ENCODE measurements around the gene UNC13D.
"Not testable (repeated sequence)": the region's sequence is repeated elsewhere in the genome, so short reads cannot be mapped to it uniquely, and the experiment has no call there.

The UNC13D gene

DNA sequence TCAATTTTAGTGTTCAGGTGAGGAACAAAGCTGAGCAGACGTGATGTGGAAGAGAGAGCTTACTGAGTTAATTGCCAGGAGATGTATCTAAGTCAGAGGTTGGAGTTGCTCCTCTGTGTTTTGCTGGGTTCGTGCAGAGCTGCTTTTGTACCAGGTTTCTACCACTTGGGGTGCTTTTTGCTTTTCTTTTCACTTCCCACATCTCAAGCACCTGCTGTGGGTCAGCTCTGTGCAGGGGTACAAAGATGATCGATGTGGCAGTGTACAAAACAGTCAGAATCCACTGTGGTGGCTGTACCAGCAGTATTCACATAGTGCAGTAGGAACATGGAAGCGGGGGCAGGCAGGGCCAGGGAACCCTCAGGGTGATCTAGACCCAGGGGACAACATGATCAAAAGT lies 44.8 kb downstream of the UNC13D start:
- DNase-seq, result no peak

DNA sequence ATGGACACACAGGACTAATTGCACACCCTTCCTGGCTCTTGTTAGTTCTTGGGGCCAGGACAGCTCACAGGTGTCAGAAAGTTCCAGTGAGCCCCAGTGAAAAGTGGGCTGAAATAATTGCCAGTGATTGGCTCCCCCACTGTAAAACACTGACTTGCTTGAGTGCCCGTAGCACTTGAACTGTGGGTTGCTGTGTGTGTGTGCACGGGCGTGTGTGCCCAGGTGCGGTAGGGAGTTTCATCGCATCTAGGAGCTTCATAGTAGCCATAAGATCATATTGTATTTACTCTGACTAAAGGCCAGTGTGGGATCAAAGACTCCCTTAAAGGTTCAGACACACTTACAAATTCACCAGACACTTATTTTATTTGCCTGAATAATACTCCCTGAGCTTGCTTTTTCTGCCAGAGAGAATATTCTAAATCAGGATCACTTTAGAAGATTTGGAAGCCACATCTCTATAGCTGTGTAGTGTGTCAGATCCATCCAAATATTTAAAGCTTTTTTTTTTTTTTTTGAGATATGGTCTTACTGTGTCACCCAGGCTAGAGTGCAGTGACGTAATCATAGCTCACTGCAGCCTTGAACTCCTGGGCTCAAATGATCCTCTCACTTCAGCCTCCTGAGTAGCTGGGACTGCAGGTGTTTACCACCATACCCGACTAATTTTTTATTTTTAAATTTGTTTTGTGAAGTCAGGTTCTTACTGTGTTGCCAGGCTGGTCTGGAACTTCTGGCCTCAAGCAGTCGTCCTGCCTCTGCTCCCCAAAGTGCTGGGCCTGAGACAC lies 48.2 kb downstream of the UNC13D start:
- DNase-seq (no peak), ATAC-seq (no peak)

More for the DNA sequence above, 44.8 kb downstream of the UNC13D start:
- ATAC-seq, result no peak

DNA sequence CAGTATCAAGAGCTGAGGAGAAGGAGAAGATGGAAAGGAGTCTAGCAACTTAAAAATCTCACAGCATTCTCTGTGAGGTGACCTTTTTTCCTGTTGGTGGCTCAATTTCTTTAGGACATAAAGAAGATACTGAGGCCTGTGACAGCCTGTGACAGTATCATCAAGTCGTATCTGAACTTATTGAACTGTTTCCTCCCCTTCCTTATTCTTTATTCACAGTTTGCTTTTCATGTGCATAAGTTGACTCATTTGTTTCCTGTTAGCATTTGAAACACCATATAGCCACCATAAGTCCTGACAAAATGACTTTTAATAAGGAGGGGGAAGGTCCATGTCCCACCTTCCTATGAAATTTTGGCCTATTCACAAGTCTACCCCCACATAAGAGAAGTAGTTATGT lies 50.7 kb downstream of the UNC13D start:
- DNase-seq, result no peak
- no peak for ATAC-seq

- no peak for DNase-seq
- ATAC-seq, result no peak
These were observed 53.0 kb downstream of the UNC13D start for GRCh38 chr17:75791254-75791653.

DNA sequence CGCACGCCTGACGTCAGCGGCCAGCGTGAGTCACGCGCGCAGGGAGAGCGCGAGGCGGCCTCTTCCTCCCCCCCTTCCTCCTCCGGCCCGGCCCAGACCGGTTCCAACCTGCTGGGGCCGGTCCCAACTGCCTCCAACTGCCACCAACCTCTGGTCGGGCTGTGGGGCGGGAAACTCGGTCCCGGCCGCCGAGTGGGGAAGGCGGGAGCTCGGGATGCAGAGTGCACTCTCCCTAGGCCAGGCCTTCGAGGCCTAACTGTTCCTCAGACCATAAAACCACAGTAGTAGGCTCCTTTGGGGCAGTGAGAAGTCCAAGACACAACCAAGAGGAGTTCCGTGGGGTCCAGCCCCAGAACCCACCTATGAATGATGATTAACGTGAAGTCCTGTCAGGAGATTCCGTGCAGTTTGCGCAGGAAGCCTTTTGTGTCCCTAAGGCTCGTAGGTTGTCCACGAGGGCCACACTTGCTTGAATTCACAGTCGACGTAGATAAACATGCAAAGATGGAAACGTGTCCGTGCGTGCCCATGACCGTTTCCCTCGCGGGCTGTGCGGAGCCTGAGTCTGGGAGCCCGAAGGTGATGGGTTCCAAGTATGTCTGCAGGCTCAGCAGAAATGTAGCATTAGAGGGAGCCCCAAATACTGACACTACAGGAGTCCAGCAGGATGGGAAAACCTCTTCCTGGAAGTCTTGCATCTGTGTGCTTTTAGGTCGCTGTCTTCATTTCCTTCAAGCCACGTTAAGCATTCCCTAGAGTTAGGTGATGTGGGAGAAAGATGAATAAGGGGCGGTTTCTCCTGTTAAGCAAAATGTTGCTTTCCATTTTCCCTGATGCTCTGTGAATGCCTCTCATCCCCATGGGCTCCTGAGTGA lies 59.0 kb downstream of the UNC13D start:
- DNase-seq (peak; percentile 93), ATAC-seq (peak; percentile 84)

DNA sequence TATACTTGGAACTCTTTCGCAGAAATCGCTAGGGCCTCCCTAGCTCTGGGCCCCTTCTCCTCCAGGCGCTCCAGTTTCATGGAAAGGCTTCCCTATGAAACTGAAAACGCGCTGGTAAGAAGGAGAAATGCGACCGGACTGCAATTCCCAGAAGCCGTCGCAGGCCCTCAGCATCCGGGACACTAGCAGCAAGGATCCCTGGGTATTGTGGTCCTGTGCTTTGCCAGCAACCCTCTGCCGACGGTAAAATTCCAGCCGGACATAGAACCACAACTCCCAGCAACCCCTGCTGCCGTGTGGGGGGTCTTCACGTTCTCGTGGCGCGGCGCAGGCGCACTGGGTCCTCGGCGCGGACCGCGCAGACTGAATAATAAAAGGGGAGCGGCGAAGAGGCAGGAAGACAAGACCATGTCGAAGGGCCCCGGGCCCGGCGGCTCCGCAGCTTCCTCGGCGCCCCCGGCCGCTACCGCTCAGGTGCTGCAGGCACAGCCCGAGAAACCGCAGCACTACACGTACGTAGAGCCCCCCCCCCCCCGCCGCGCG lies 59.7 kb downstream of the UNC13D start, which contains the start of gene UNK:
TSS of gene UNK (plus strand) at position 334 of the 543 bp plus-strand sequence. CDS start at position 409, 75 bp downstream.
- DNase-seq (peak; percentile 94), ATAC-seq (peak; percentile 77)

- DNase-seq, result peak; percentile 35
These were observed 60.3 kb downstream of the UNC13D start for GRCh38 chr17:75783803-75784472.

GRCh38 chr17:75783069-75783783 lies 61.0 kb downstream of the UNC13D start:
- DNase-seq, result no peak
- ATAC-seq, result peak; percentile 7

More at GRCh38 chr17:75783803-75784472, 60.3 kb downstream of the UNC13D start:
- no peak for ATAC-seq

- no peak for ATAC-seq
- DNase-seq, result no peak
These were observed 64.0 kb downstream of the UNC13D start for GRCh38 chr17:75779987-75780889.

- ATAC-seq (peak; percentile 76), DNase-seq (peak; percentile 92)
These were observed 64.8 kb downstream of the UNC13D start for GRCh38 chr17:75779250-75779986.

- peak; percentile 3 for ATAC-seq
These were observed 65.3 kb downstream of the UNC13D start for GRCh38 chr17:75778861-75779249.

DNA sequence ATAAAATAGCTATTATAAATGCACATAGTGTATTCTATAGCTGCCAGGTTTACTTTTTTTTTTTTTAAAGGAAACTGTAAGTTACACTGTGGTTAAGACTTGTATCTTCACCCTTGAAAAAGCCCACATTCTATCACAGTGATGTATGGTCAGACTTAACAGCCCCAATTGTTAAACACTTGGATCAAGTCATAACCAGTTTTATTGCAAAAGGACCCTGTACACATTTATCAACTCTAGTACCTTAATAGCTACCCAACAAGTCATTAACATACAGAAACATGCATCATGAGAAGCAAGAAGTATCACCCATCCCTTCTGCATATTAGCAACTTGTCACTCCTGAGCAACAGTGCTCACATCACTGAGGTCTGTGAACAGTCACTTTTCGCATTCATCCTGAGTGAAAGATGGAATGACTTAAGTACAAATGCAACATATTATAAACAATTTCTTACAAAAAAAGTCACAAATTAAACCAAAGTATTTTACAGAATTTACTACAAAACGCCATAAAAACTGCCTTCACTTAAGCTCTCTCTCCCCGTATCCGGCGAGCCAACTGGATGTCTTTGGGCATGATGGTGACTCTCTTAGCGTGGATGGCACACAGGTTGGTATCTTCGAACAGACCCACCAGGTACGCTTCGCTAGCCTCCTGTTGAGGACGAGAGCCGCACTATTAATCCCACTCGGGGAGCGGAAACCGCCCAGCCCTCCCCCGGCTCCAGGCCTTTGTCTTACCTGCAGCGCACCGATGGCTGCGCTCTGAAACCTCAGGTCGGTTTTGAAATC lies 65.9 kb downstream of the UNC13D start:
- ATAC-seq, DNase-seq: not testable (repeated sequence)

More at GRCh38 chr17:75778861-75779249, 65.3 kb downstream of the UNC13D start:
- peak; percentile 80 for DNase-seq

- DNase-seq (no peak), ATAC-seq (no peak)
These were observed 66.8 kb downstream of the UNC13D start for GRCh38 chr17:75777296-75777922.
